HG03342 (cell line): Measurements from ENCODE around the gene ARMH4.
"Not testable (repeated sequence)": the region's sequence is repeated elsewhere in the genome, so short reads cannot be mapped to it uniquely, and the experiment has no call there.

ENCODE experiments used
- ATAC-seq: cut with Tn5 transposase; IDR thresholded peaks from one replicate; pipeline ENCODE4 v1.9.1; 2021; ENCODE audit warnings: mild to moderate bottlenecking, moderate library complexity; ENCODE audit not compliant: unreplicated experiment

ARMH4 gene

GRCh38 chr14:58145936-58146335 is 6.1 kb downstream of the ARMH4 start:
- ATAC-seq: no peak

DNA sequence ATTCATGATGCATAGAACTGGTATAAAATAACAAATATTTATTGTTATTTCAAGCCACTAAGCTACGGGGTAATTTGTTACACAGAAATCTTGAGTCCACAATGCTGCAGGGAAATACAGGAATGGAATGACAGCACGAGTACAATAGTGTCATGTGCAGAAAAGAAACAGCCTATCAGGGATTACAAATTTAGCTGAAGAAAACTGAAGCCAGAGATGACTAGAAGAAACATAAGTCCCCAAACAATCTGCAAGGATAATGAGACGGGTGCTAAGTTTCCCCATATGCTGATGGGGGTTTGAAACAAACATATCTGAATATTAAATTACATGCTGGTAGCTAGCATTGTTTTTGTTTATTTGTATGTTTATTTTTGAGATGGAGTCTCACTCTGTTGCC is 8.9 kb downstream of the ARMH4 start:
- no peak for ATAC-seq

DNA sequence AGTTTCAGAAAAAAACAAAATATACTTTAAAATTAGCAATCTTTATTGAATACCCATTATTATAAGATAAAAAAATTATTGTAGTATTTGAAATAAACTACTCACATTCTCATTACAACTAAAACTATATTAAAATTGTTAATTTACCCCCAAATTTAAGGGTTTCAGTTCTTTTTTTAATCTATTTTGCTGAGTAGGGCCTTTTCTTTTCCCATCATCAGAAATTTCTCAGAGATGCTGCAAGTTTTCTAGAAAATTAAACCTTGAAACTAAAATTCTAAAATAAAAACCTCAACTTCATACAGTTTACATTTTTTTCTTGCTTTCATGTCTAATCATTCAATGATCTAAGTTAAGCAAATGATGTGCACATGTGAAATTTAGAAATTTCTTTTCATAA is 10.1 kb downstream of the ARMH4 start:
- no peak for ATAC-seq

GRCh38 chr14:58138714-58139482 is 13.1 kb downstream of the ARMH4 start:
- no peak for ATAC-seq

DNA sequence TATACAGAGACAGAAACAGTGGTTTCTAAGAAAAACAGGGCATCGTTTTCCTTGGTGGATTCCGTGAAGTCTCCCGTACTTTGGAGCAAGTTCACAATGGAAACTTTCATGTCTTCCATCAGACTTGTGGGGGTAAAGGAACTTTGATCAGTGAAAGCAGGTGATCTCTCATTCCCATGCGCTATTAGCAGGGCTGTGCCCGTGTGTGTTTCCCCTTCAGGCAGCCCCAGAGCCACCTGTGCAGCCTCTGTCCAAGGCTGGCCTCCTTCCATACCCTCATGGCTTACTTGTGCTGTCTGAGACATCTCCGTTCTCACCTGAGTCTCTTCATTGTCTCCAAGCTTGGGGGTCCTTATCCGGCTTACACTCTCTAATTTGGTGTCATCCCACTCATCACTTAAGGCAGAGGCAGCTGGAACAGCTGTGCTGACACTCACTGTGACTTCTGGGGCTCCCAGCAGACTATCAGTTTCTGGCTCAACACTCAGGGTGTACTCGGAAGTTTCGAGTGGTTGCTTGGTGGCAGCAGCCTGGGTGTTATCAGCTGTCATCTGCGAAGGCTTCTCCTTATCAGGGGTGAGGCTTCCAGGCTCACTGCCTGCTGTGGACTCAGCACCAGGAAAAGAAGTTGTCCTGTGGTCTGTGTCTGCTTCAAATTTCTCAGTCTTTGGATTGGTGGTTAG is 13.8 kb downstream of the ARMH4 start:
- no peak for ATAC-seq

GRCh38 chr14:58133739-58134138 is 18.3 kb downstream of the ARMH4 start:
- no peak for ATAC-seq

DNA sequence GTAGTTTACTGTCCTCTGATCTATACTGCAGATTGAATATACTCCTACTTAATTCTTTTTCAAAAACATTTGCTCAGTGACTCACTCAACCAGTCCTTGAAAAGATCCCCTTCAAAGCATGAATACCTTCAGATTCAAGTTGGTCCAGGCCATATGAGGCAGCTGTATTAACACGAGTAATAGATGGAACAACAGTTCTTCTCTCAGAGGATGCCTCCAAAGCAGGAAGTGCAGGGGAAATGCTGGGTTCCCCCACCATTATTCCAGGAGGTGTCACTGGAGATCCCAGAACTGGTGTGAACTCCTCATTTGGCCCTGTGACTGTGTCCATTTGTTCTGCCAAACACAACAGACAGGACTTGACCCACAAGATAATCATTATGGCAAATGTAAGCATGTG is 20.6 kb downstream of the ARMH4 start:
- ATAC-seq: no peak

GRCh38 chr14:58130116-58130782 is 21.8 kb downstream of the ARMH4 start:
- no peak for ATAC-seq

GRCh38 chr14:58129208-58129607 is 22.8 kb downstream of the ARMH4 start:
- no peak for ATAC-seq

GRCh38 chr14:58128416-58128815 is 23.6 kb downstream of the ARMH4 start:
- no peak for ATAC-seq

DNA sequence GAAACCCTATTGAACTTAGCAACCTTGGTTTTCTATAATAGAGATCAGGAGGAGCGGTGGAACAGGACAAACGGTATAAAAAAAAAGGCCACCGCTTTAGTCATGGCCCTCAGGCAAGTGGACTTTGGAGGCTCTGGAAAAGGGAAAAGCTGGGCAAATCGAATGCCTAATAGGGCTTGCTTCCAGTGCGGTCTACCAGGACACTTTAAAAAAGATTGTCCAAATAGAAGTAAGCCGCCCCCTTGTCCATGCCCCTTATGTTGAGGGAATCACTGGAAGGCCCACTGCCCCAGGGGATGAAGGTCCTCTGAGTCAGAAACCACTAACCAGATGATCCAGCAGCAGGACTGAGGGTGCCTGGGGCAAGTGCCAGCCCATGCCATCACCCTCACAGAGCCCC is 29.5 kb downstream of the ARMH4 start:
- not testable (repeated sequence) for ATAC-seq

DNA sequence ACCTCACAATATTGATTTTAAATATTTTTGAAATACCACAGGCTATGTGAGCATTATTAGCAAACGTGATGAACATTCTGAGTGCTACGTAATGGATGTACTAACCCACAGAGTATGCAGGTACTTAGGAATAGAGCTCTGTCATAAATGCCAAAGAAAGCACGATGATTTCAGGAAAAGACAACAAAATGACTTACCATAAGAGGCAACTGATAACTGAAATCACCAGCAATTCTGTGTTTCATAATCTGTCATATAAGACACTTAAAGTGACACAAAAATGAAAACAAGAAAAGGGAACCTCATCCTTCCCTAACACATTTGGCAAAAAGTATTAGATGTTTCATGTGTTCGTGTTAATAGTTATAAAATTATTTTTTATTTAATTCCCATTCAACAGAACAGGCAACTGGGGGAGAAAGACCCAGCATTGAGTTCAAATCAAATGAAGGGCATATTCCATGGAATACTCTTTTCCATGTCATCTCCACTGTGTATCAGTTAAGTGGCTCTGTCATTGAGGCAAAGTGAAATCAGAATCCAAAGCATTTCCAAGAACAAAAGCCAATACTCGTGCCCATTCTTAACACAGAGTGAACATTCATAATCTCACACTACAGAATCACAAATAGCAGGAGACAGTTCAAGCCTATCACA is 30.4 kb downstream of the ARMH4 start:
- no peak for ATAC-seq

GRCh38 chr14:58119381-58119780 is 32.6 kb downstream of the ARMH4 start:
- ATAC-seq: no peak

GRCh38 chr14:58118097-58118815 is 33.8 kb downstream of the ARMH4 start:
- ATAC-seq: no peak

DNA sequence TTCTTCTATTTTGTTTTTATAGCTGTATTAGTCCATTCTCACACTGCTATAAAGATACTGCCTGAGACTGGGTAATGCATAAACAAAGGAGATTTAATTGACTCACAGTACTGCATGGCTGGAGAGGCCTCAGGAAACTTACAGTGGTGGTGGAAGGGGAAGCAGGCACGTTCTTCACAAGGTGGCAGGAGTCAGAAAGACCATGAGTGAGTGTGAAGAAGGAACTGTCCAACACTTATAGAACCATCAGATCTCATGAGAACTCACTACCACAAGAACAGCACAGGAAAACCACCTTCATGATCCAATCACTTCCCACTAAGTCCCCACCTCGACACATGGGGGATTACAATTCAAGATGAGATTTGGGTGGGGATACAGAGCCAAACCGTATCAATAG is 42.3 kb downstream of the ARMH4 start:
- no peak for ATAC-seq

DNA sequence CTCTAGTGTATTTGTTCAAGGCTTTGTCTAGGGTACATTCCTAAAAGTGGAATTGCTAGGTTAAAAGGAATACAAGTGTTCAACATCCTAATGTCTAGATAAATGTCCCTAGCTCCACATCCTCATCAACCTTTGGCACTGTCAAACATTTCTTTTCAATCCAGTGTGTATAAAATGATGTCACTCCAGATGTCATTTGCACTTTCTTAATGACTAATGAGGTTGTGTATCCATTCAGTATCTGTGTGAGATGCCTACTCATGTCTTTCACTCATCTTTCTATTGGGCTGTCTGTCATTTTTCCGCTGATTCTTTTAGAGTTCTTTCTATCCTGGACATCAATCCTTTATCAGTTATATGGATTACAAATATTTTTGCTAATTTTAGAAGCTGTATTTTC is 43.3 kb downstream of the ARMH4 start:
- no peak for ATAC-seq

GRCh38 chr14:58107947-58108552 is 44.0 kb downstream of the ARMH4 start:
- no peak for ATAC-seq

- ATAC-seq: no peak
Measured at GRCh38 chr14:58107041-58107440, 45.0 kb downstream of the ARMH4 start.

GRCh38 chr14:58106446-58106845 is 45.6 kb downstream of the ARMH4 start:
- no peak for ATAC-seq

DNA sequence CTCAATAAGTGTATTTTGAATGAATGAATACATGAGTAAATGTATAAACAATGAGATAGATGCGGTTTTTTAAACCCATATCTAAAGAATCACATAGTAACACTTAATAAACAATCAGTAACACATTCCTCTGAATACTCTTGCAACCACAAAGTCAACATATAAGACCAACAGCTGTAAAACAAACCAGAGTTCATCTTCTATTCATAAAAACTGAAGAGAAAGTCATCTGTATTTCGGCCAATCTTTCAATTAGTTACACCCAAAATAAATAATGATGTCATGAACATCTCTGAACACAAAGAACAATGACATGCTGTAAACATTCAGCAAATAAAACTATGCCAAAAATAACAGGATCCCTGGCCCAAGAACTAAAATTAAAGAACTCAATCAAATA is 47.2 kb downstream of the ARMH4 start:
- no peak for ATAC-seq
